HG03342 (cell line): ENCODE results near the gene ARL6IP4.

Experiments
- ATAC-seq: cut with Tn5 transposase; IDR thresholded peaks from one replicate; pipeline ENCODE4 v1.9.1; 2021; ENCODE audit warnings: mild to moderate bottlenecking, moderate library complexity; ENCODE audit not compliant: unreplicated experiment

Gene ARL6IP4

GRCh38 chr12:122958198-122958888 is 22.1 kb upstream of the ARL6IP4 start:
- ATAC-seq, result no peak

DNA sequence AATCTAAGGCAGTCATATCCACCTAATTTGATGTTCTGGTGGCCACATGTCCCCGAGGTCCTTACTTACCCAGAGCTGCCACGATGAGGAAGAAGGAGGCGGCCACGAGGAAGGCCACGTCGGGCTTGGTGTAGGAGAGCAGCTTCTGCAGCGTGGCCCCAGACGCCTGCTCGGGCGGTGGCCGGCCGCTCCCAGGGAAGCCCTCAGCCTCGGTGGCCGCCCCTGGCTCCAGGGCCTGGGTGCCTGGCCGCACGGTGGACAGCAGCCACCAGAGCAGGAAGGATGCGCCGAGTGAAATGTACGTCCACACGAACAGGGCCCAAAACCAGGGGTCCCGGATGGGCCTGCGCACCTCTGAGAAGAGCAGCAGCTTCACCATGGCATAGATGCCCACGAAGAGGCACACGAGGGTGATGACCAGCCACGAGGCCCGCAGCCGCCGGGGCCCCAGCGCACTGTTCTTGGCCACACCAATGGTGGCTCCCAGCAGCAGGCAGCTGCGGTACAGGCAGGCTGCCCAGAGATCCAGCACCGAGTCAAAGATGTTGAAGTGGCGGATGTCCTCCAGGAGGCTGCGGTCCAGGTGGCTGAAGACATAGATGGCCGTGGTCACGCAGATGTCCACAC is 20.8 kb upstream of the ARL6IP4 start:
- ATAC-seq, result no peak

GRCh38 chr12:122960193-122960569 is 20.3 kb upstream of the ARL6IP4 start:
- ATAC-seq, result no peak

DNA sequence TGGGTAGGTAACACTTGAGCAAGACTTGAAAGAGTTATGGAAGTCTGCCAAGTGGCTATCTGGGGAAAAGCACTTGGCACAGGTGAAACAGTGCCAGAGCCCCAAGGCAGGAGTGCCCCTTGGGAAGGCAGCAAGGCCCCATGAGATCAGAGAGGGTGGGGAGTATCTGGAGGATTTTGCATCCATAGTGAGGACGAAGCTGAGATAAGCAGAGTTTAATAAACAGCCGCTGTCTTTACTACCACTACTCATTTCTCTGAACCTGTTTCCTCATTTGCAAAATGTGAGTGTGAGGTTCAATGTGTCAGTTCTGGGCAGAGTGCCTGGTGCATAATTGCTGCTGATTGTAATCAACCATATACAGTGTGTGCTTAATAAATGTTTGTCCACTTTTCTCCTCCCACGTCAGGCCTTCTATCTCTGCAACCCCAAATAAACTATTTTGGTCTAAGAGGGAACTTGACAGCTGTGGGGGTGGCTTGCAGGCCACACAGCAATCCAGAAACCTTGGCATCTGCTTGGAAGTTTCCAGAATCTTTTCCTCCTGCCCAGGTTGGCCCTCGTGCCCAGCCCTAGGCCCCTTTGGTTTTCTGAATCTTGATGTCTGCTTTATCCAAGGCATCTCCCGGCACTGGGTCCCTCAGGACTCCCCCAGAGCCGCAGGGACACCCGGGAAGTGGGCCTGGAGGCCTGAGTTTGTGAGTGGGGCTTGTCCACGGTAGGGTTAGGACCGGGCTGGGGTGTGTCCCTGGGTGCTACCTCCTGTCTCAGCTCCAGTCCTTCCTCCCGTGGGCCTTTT is 18.8 kb upstream of the ARL6IP4 start:
- ATAC-seq, result no peak

DNA sequence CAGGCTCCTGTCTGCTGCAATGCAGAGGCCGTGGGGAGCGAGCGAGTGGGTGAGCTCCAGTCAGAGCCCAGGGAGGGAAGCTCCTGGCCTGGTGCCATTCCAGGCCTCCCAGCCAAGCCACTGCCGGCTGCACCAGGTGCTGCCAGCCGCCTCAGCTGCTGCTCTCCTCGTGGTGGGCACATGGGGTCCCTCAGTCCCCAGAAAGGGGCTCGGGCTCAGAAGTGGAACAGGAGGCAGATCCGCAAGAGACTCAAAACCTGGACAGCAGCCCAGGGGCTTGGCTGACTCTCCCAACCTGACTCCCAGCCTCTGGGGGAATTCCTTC is 16.6 kb upstream of the ARL6IP4 start:
- no peak for ATAC-seq

DNA sequence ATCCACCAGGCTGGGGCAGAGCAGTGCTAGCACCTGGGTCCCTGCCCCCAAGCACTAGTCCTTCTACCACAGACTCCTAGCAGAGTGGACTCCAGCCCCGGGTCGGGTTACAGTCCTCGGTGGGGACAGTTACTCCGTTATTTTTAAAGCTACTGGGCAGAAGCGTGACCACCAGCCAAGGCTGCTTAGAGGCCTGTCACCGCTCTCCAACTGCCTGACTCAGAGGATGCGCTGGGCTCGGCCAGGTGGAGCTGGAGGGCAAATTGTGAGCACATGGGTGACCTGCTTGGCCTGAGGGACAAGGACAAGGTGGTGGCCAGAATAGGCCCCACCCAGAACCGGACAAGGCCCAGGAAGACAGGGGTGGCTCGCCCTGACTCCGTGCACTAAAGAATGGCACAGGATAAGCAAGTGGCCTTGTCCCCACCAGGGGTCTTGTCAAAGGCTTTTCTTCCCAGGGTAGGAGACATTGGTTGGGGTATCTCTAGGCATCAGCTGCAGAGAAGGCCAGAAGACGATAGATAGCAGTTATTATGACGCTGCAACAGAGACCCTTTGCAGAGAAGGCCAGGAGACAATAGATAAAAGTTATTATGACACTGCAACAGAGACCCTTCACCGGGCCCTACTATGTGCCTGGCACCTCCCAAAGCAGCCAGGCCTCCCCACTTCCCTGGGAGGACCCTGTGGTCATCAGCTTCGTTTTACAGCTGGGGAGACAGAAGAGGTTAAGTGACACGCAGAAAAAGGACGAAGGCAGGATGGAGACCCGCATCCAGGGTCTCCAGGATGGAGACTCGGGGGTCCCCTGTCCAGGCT is 15.8 kb upstream of the ARL6IP4 start:
- no peak for ATAC-seq

- ATAC-seq, result no peak
Measured at GRCh38 chr12:122965321-122965751, 15.1 kb upstream of the ARL6IP4 start.

GRCh38 chr12:122965851-122966742 is 14.4 kb upstream of the ARL6IP4 start, which contains the start of gene ABCB9:
Gene ABCB9, minus strand, starts transcription at chr12:122966463. Its CDS starts 6,228 bp downstream, at chr12:122960235.
- ATAC-seq, result peak; percentile 81

GRCh38 chr12:122966743-122967550 is 13.5 kb upstream of the ARL6IP4 start:
- ATAC-seq, result no peak

DNA sequence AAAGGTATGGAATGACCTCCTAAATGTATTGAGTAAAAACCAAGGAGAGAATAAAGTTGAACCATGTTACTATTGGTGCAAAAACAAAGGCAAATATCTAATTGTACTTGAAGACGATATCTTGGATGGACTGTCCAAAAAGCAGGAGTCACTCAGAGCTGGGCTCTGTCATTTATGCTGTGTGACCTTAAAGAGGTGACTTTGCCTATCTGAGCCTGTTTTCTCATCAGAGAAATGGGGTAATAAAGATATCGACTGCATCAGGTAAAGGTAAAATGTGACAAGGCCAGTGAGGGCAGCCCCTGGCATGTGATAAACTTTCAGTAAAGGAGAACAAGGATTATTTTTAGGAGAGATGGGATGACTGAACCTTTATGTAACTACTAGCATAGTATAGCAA is 12.4 kb upstream of the ARL6IP4 start:
- ATAC-seq, result no peak

- no peak for ATAC-seq
Measured at GRCh38 chr12:122969676-122970075, 10.8 kb upstream of the ARL6IP4 start.

- peak; percentile 75 for ATAC-seq
Measured at GRCh38 chr12:122974274-122974891, 6.1 kb upstream of the ARL6IP4 start.

- peak; percentile 71 for ATAC-seq
Measured at GRCh38 chr12:122974892-122975789, 5.3 kb upstream of the ARL6IP4 start, which contains the start of gene OGFOD2. Gene OGFOD2, plus strand, starts transcription at chr12:122975244. Its CDS starts 8 bp downstream, at chr12:122975252.

DNA sequence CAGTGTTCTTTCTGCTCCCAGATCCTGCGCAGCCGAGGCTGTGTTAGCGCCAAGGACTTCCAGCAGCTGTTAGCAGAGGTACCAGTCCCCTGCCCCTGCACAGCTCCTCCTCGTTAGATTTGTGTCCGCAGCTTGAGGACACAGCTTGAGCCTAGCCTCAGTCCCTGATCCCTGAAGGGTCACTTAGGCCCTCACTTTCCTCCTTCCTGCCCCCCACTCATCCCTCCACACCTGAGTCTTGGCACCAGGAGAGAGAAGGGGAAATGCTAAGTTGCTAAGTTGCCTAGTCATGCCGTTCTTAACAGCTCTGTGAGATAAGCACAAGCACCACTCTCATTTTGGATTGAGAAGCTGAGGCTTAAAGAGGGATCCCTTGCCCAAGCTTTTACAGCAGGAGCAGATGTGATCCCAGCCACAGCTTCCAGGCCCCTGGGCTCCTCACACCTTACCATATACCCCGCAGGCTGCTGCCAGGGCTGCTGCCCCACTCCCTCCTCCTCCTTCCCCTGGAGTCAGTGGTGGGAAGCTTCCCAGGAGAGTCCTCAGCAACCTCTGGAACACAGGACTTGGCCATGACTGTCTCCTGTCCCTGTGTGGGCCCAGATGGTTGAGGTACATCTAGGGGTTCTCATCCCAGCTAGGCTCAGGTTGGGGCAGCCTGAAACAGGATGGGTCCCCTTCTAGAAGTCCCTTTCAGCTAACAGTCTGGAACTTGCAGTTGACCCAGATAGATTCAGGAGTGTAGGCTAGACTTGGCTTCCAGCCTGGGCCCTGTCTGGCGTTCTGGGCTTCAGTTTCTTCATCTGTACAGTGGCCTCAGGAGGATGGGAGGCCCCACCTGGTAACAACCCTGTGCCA is 4.5 kb upstream of the ARL6IP4 start:
- no peak for ATAC-seq

DNA sequence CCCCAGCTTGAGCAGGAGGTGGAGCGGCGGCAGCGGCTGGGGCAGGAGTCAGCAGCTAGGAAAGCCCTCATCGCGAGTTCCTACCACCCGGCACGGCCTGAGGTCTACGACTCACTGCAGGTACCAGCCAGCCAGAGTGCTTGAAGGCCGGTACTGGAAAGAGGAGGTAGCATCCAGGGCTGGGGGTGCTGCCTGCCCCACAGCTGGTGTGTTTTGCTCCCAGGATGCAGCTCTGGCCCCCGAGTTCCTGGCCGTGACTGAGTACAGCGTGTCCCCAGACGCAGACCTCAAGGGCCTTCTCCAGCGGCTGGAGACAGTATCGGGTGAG is 3.9 kb upstream of the ARL6IP4 start:
- ATAC-seq, result no peak

DNA sequence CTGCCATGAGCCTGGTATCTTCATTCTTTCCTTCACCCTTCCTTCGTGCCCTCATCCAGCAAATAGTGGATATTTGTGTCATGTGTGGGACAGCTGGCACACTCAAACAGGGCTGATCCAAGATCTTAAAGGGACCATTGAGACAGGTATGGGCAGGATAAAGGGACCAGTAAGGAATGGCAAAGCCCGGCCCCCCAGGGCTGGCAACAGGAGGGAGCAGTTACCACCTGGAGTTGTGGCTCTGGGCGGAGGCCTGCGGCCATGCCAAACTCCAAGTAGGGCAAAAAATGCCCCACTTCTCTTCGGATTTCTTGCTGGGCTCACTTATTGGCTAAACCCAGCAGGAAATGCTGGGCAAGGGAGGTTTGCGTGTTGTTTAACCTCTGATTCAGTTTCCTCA is 3.3 kb upstream of the ARL6IP4 start:
- ATAC-seq, result no peak
